GM18858 (cell line): ENCODE measurements around the gene CACNA1C.

Experiments used
- ATAC-seq: cut with Tn5 transposase; IDR thresholded peaks from one replicate; pipeline ENCODE4 v1.9.1; 2021; ENCODE audit not compliant: unreplicated experiment

Gene CACNA1C

GRCh38 chr12:2607881-2608607 lies 555.3 kb downstream of the CACNA1C start:
- ATAC-seq: no peak

- ATAC-seq: no peak
Observed at GRCh38 chr12:2608608-2608945, 555.8 kb downstream of the CACNA1C start.

GRCh38 chr12:2609020-2609419 lies 556.2 kb downstream of the CACNA1C start:
- ATAC-seq: no peak

GRCh38 chr12:2610358-2610757 lies 557.6 kb downstream of the CACNA1C start:
- ATAC-seq: no peak

GRCh38 chr12:2613326-2614073 lies 560.7 kb downstream of the CACNA1C start:
- ATAC-seq: no peak

GRCh38 chr12:2614341-2614740 lies 561.6 kb downstream of the CACNA1C start:
- ATAC-seq: no peak

- ATAC-seq: no peak
Observed at GRCh38 chr12:2615665-2616402, 563.0 kb downstream of the CACNA1C start.

GRCh38 chr12:2616763-2617162 lies 564.0 kb downstream of the CACNA1C start:
- no peak for ATAC-seq

GRCh38 chr12:2617365-2617764 lies 564.6 kb downstream of the CACNA1C start:
- no peak for ATAC-seq

- no peak for ATAC-seq
Observed at GRCh38 chr12:2618291-2618995, 565.7 kb downstream of the CACNA1C start.

- no peak for ATAC-seq
Observed at GRCh38 chr12:2619136-2619535, 566.3 kb downstream of the CACNA1C start.

GRCh38 chr12:2622460-2622859 lies 569.7 kb downstream of the CACNA1C start:
- ATAC-seq: no peak

GRCh38 chr12:2623472-2623871 lies 570.7 kb downstream of the CACNA1C start:
- ATAC-seq: no peak

- no peak for ATAC-seq
Observed at GRCh38 chr12:2624543-2625288, 571.9 kb downstream of the CACNA1C start.

GRCh38 chr12:2625289-2625612 lies 572.5 kb downstream of the CACNA1C start:
- ATAC-seq: no peak

- no peak for ATAC-seq
Observed at GRCh38 chr12:2627076-2627834, 574.5 kb downstream of the CACNA1C start.

GRCh38 chr12:2627835-2628191 lies 575.0 kb downstream of the CACNA1C start:
- no peak for ATAC-seq

- ATAC-seq: no peak
Observed at GRCh38 chr12:2628401-2628800, 575.6 kb downstream of the CACNA1C start.

- no peak for ATAC-seq
Observed at GRCh38 chr12:2629051-2629450, 576.3 kb downstream of the CACNA1C start.
